AG09309 (cell line): ENCODE data around the gene NEDD4.
"Not testable (repeated sequence)": the region's sequence is repeated elsewhere in the genome, so short reads cannot be mapped to it uniquely, and the experiment has no call there.

ENCODE experiments used
- DNase-seq: peaks from one replicate; pipeline ENCODE4 v3.0.0-alpha.2; 2010; ENCODE audit warnings: low read depth
- H3K4me3 ChIP-seq: 2 replicates; pipeline ENCODE4 v1.5.1; 2011; ENCODE audit warnings: mild to moderate bottlenecking, low read depth, low read length, moderate library complexity; ENCODE audit not compliant: control insufficient read depth
- TF ChIP-seq, protein P1 (sequence below): IDR thresholded peaks from 2 replicates; pipeline ENCODE4 v1.5.1; 2011; ENCODE audit warnings: mild to moderate bottlenecking, low read depth, low read length, inconsistent platforms; ENCODE audit not compliant: insufficient read depth, control insufficient read depth; ENCODE audit errors: missing control alignments

NEDD4 gene

DNA sequence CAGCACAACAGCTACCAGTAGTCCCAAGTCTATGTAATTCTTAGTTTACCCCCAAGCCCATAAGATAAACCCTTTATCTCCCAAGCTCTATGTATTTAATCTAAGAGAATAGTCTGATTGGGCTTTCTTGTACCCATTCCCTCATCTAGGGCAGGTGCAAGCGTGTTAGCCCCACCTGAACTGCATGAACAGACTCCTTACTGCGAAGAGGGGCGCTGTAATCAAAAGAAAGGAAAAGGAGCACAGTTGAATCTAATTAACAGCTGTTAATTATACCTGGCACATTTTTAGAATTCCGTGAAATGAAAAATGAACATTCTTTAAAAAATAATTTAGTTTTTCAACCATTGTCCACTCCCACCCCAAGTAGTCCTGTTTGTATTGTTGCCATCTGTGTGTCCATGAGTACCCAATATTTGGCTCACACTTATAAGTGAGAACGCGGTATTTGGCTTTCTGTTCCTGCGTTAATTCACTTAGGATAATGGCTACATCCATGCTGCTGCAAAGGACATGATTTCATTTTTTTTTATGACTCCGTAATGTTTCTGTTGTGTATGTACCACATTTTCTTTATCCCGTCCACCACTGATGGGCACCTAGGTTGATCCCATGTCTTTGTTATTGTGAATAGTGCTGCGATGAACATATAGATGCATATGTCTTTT lies 26.5 kb upstream of the NEDD4 start:
- H3K4me3 ChIP-seq, result no peak overlapping the region
- TF ChIP-seq, protein P1, sequence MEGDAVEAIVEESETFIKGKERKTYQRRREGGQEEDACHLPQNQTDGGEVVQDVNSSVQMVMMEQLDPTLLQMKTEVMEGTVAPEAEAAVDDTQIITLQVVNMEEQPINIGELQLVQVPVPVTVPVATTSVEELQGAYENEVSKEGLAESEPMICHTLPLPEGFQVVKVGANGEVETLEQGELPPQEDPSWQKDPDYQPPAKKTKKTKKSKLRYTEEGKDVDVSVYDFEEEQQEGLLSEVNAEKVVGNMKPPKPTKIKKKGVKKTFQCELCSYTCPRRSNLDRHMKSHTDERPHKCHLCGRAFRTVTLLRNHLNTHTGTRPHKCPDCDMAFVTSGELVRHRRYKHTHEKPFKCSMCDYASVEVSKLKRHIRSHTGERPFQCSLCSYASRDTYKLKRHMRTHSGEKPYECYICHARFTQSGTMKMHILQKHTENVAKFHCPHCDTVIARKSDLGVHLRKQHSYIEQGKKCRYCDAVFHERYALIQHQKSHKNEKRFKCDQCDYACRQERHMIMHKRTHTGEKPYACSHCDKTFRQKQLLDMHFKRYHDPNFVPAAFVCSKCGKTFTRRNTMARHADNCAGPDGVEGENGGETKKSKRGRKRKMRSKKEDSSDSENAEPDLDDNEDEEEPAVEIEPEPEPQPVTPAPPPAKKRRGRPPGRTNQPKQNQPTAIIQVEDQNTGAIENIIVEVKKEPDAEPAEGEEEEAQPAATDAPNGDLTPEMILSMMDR, result no peak
- DNase-seq, result no peak

DNA sequence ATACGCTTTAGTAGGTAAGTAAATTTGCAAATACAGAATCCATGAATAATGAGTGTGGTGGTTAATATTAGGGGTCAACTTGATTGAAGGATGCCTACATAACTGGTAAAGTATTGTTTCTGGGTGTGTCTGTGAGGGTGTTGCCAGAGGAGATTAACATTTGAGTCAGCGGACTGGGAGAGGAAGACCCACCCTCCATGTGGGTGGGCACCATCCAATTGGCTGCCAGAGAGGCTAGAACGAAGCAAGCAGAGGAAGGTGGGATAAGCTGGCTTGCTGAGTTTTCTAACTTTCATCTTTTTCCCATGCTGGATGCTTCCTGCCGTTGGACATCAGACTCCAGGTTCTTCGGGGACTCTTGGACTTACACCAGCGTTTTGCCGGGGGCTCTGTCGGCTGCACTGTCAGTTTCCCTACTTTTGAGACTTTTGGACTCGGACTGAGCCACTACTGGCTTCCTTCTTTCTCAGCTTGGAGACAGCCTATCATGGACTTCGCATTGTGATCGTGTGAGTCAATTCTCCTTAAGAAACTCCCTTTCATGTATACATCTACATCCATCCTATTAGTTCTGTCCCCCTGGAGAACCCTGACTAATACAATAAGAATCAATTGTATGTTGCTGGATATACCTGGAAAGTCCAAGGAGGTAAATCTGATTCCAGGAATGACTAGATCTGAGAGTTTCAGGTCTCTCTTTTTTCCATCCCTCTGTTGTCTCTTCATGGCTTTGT lies 25.8 kb upstream of the NEDD4 start:
- no peak overlapping the region for H3K4me3 ChIP-seq
- no peak for DNase-seq
- TF ChIP-seq, protein P1, result no peak

DNA sequence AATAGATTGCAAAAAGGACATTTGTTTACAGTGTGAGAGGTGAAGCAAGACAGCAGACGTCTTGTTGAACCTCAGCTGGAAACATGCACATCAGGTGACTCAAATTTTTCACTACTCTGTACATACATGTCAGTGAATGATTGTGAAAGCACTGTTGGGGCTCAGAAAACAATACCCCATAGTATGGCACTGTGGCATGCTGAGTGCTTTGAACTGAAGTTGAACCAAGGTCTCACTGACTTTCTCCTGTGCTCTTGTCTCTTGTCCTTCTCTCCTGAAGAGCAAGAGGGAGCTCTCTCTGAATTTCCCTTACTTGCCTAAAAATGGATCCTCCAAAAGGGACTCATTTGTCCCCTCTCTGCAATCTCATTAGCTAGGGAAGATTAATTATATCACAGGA lies 24.5 kb upstream of the NEDD4 start:
- TF ChIP-seq, protein P1, result peak; percentile 21
- no peak for DNase-seq

GRCh38 chr15:56017511-56017910 lies 24.1 kb upstream of the NEDD4 start:
- TF ChIP-seq, protein P1, result no peak
- DNase-seq, result no peak

More for the DNA sequence above, 24.5 kb upstream of the NEDD4 start:
- no peak overlapping the region for H3K4me3 ChIP-seq

DNA sequence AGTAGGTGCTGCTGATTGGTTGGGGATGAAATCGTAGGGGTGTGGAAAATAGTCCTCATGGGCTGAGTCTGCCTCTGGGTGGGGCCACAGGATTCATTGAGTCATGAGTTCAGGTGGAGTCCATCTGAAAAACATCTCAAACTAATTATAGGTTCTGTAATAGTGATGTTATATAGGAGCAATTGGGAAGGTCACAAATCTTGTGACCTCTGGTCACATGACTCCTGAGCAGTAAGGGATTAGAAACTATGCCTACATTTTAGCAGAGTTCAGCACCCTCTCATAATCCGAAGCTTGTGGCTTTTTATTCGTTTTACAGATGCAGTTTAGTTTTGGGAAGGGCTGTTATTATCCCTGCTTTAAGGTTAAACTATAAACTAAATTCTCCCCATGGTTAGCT lies 22.9 kb upstream of the NEDD4 start:
- no peak overlapping the region for H3K4me3 ChIP-seq
- TF ChIP-seq, protein P1, result no peak
- no peak for DNase-seq

More at GRCh38 chr15:56017511-56017910, 24.1 kb upstream of the NEDD4 start:
- H3K4me3 ChIP-seq, result no peak overlapping the region

DNA sequence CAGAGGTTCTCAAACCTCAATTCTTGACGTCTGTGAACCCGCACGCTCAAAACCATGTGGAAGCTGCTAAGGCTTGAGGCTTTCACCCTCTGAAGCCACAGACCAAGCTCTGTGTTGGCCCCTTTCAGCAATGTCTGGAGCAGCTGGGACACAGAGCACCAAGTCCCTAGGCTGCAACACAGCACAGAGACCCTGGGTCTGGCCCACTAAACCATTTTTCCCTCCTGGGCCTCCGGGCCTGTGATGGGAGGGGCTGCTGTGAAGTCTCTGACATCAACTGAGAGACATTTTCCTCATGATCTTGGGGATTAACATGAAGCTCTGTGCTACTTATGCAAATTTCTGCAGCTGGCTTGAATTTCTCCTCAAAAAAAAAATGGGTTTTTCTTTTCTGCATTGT lies 21.3 kb upstream of the NEDD4 start:
- H3K4me3 ChIP-seq, result no peak overlapping the region
- no peak for DNase-seq
- TF ChIP-seq, protein P1, result no peak

DNA sequence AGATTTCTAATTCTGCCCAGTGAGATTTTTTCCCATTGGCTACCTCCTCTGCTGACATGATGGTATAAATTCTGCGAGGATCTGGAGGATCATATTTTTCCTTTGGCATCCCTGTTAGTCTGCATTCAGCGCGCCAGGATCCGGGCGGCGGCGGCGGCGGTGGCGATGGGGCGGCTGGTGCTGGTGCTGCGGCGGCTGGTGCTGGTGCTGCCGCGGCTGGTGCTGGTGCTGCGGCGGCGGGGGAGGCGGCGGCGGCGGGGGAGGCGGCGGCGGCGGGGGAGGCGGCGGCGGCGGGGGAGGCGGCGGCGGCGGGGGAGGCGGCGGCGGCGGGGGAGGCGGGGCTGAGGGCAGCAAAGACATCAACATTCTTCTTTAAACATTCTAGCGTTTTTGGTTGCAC lies 13.6 kb upstream of the NEDD4 start:
- DNase-seq, result not testable (repeated sequence)

GRCh38 chr15:56006371-56006770 lies 13.0 kb upstream of the NEDD4 start:
- H3K4me3 ChIP-seq, result peak overlapping the region; percentile 29
- peak; percentile 2 for DNase-seq

More for the DNA sequence above, 13.6 kb upstream of the NEDD4 start:
- H3K4me3 ChIP-seq, result peak overlapping the region; percentile 29

GRCh38 chr15:56004281-56004680 lies 10.9 kb upstream of the NEDD4 start:
- H3K4me3 ChIP-seq, DNase-seq: not testable (repeated sequence)

DNA sequence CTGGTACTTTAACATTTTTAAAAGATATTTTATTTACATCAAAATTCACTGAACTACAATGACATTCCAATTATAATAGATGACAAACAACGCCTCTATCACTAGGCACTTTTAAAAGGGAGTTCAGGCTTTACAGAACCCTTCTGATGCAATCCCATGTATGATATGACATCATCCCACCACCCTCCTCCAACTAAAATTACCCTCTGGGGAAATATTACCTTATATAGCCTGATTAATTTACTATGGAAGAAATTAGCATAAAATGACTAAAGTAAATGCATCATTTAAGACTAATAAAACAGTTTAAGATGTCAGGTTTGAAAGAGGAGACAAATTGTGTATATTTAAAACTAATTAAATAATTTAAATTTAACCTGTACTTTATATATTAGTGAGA lies 10.4 kb upstream of the NEDD4 start:
- not testable (repeated sequence) for H3K4me3 ChIP-seq, DNase-seq

GRCh38 chr15:56003277-56003676 lies 9.9 kb upstream of the NEDD4 start:
- H3K4me3 ChIP-seq, DNase-seq: not testable (repeated sequence)
